A549 (cell line): Measurements from ENCODE around the gene ZNF225. TPM values are rescaled to one million over a fixed set of nuclear protein-coding genes. Genes with fewer than 3 reads are reported as not detected.

ENCODE experiments used
- ATAC-seq, 2 experiments: fragments of 200-7000 bp in 1 of 2; fragments of >200 bp in 1 of 2; cut with Nextera tagmentation in 1 of 2; cut with Tn5 transposase in 1 of 2; 3 replicates each; pipeline versions ENCODE4 v1.8.0 to v1.9.1; 2018 to 2020; ENCODE audit warnings: mild to moderate bottlenecking in 1 of 2, moderate library complexity in 1 of 2
- CTCF ChIA-PET: fragments of 300-600 bp; sonication (Branson Sonifier 250); formaldehyde crosslinking; extraction: SDS; loops from one replicate; lab custom pipeline; 2021; ENCODE audit warnings: antibody characterized with exemption, inconsistent platforms; lab: Yijun Ruan, JAX
- POLR2A ChIA-PET: fragments of 350-600 bp; formaldehyde crosslinking; extraction: SDS; loops from one replicate; lab custom pipeline; 2021; ENCODE audit warnings: antibody characterized with exemption, inconsistent platforms; lab: Yijun Ruan, JAX
- DNase-seq, 2 experiments: peaks; one replicate each; pipeline versions ENCODE4 v3.0.0 to v3.0.0-alpha.2; 2011 to 2016; ENCODE audit warnings: low read depth in 1 of 2, low spot score in 1 of 2
- FAIRE-seq: peaks from 2 replicates; lab custom pipeline; 2011; peaks lifted over from hg19 to GRCh38; lab: Jason Lieb, UNC
- H3K27ac ChIP-seq, 2 experiments: fragments of >200 bp; sonication (Bioruptor Twin); formaldehyde crosslinking; 3 replicates each; pipeline ENCODE4 v1.5.1; 2016 to 2017
- H3K4me1 ChIP-seq: fragments of >200 bp; sonication (Bioruptor Twin); formaldehyde crosslinking; 3 replicates; pipeline ENCODE4 v1.6.1; 2016
- H3K4me2 ChIP-seq: fragments of >200 bp; sonication (Bioruptor Twin); formaldehyde crosslinking; 3 replicates; pipeline ENCODE4 v1.6.1; 2016
- H3K4me3 ChIP-seq: fragments of >200 bp; sonication (Bioruptor Twin); formaldehyde crosslinking; 3 replicates; pipeline ENCODE4 v1.5.1; 2016
- H3K9me3 ChIP-seq: fragments of >200 bp; sonication (Bioruptor Twin); formaldehyde crosslinking; 3 replicates; pipeline ENCODE4 v1.6.1; 2016
- CBX2 ChIP-seq: fragments of 200-600 bp; sonication (generic); IDR thresholded peaks from 2 replicates; pipeline ENCODE4 v1.6.1; 2016; ENCODE audit warnings: low read depth, mild to moderate bottlenecking, borderline replicate concordance
- CHD4 ChIP-seq: fragments of 200-600 bp; sonication (generic); IDR thresholded peaks from 2 replicates; pipeline ENCODE4 v1.6.1; 2016; ENCODE audit warnings: antibody characterized with exemption, mild to moderate bottlenecking, borderline replicate concordance
- CTCF ChIP-seq: fragments of >200 bp; sonication (Bioruptor Twin); formaldehyde crosslinking; IDR thresholded peaks from 3 replicates; pipeline ENCODE4 v1.5.1; 2016
- E2F6 ChIP-seq: IDR thresholded peaks from 2 replicates; pipeline ENCODE4 v1.6.1; 2012; ENCODE audit warnings: low read depth, borderline replicate concordance
- EHMT2 ChIP-seq: fragments of 200-600 bp; sonication (generic); IDR thresholded peaks from 2 replicates; pipeline ENCODE4 v1.6.1; 2016; ENCODE audit warnings: antibody characterized with exemption, low read depth, mild to moderate bottlenecking, moderate library complexity
- ESRRA ChIP-seq: fragments of 150-350 bp; IDR thresholded peaks from 2 replicates; pipeline ENCODE4 v1.6.1; 2014; ENCODE audit warnings: mild to moderate bottlenecking, low read length, borderline replicate concordance
- GATA3 ChIP-seq: IDR thresholded peaks from 2 replicates; pipeline ENCODE4 v1.6.1; 2012; ENCODE audit warnings: borderline replicate concordance
- HDAC2 ChIP-seq: fragments of 200-600 bp; sonication (generic); IDR thresholded peaks from 2 replicates; pipeline ENCODE4 v1.6.1; 2016
- HEYL ChIP-seq: fragments of 250-450 bp; sonication (Bioruptor Pico); IDR thresholded peaks from 2 replicates; pipeline ENCODE4 v1.8.0; 2021; ENCODE audit warnings: mild to moderate bottlenecking, moderate library complexity
- HMGXB4 ChIP-seq: fragments of 250-450 bp; sonication (Bioruptor Pico); IDR thresholded peaks from 2 replicates; pipeline ENCODE4 v1.5.0; 2021; ENCODE audit warnings: mild to moderate bottlenecking, moderate library complexity, borderline replicate concordance
- HOXA7 ChIP-seq: fragments of 250-450 bp; sonication (Bioruptor Pico); IDR thresholded peaks from 2 replicates; pipeline ENCODE4 v1.5.0; 2020; ENCODE audit warnings: mild to moderate bottlenecking, moderate library complexity
- HOXB5 ChIP-seq: fragments of 250-450 bp; sonication (Bioruptor Pico); IDR thresholded peaks from 2 replicates; pipeline ENCODE4 v1.5.0; 2020; ENCODE audit warnings: mild to moderate bottlenecking, moderate library complexity
- JUN ChIP-seq, 2 experiments: fragments of >200 bp; sonication (Bioruptor Twin); formaldehyde crosslinking; IDR thresholded peaks; 2 replicates in 1 of 2; 3 replicates in 1 of 2; pipeline ENCODE4 v1.6.1; 2016 to 2017
- KDM1A ChIP-seq: fragments of 200-600 bp; sonication (generic); IDR thresholded peaks from 2 replicates; pipeline ENCODE4 v1.6.1; 2016; ENCODE audit warnings: low read depth, mild to moderate bottlenecking
- MAX ChIP-seq: IDR thresholded peaks from 2 replicates; pipeline ENCODE4 v1.6.1; 2012
- MAZ ChIP-seq: fragments of 150-350 bp; IDR thresholded peaks from 2 replicates; pipeline ENCODE4 v1.6.1; 2014; ENCODE audit warnings: antibody characterized with exemption, low read depth, low read length, borderline replicate concordance
- NFE2L2 ChIP-seq: fragments of 150-350 bp; conservative IDR thresholded peaks from 2 replicates; pipeline ENCODE4 v1.6.1; 2014; ENCODE audit warnings: low read length
- PHF8 ChIP-seq: fragments of 200-600 bp; sonication (generic); IDR thresholded peaks from 2 replicates; pipeline ENCODE4 v1.6.1; 2016; ENCODE audit warnings: low read depth, mild to moderate bottlenecking, antibody characterized with exemption, moderate library complexity, borderline replicate concordance
- POLR2A ChIP-seq: IDR thresholded peaks from 2 replicates; pipeline ENCODE4 v1.6.1; 2012; ENCODE audit warnings: mild to moderate bottlenecking, low read length
- RAD21 ChIP-seq, 2 experiments: fragments of >200 bp in 1 of 2; sonication (Bioruptor Twin) in 1 of 2; formaldehyde crosslinking in 1 of 2; IDR thresholded peaks in 1 of 2; conservative IDR thresholded peaks in 1 of 2; 2 replicates in 1 of 2; 3 replicates in 1 of 2; pipeline ENCODE4 v1.6.1; 2012 to 2018; ENCODE audit warnings: inconsistent platforms in 1 of 2
- RNF2 ChIP-seq: fragments of 200-600 bp; sonication (generic); IDR thresholded peaks from 2 replicates; pipeline ENCODE4 v1.6.1; 2016; ENCODE audit warnings: low read depth, mild to moderate bottlenecking, antibody characterized with exemption, moderate library complexity, borderline replicate concordance
- SMC3 ChIP-seq: fragments of >200 bp; sonication (Bioruptor Twin); formaldehyde crosslinking; IDR thresholded peaks from 3 replicates; pipeline ENCODE4 v1.6.1; 2018; ENCODE audit warnings: inconsistent platforms
- TP53 ChIP-seq: fragments of 250-450 bp; sonication (Bioruptor Pico); IDR thresholded peaks from 2 replicates; pipeline ENCODE4 v1.5.0; 2021; ENCODE audit warnings: mild to moderate bottlenecking, moderate library complexity
- USF2 ChIP-seq: fragments of 450-650 bp; IDR thresholded peaks from 2 replicates; pipeline ENCODE4 v1.6.1; 2014; ENCODE audit warnings: antibody characterized with exemption
- ZFP36 ChIP-seq: fragments of 450-650 bp; IDR thresholded peaks from 2 replicates; pipeline ENCODE4 v1.6.1; 2014; ENCODE audit warnings: borderline replicate concordance; ENCODE audit not compliant: partially characterized antibody
- ZNF302 ChIP-seq: fragments of 250-450 bp; sonication (Bioruptor Pico); IDR thresholded peaks from 2 replicates; pipeline ENCODE4 v1.9.0; 2021; ENCODE audit warnings: inconsistent platforms, mild to moderate bottlenecking, moderate library complexity
- WGBS: methylation state at CpG from one replicate; pipeline ENCODE4 v1.1.6; 2017; ENCODE audit errors: missing lambda C conversion rate; 5-methylcytosine and 5-hydroxymethylcytosine counted together
- polyA plus RNA-seq, 4 experiments: library from polyadenylated mRNA; depleted of rRNA in 3 of 4; stranded (reverse); fragments of >200 nt; fragmentation: RNase III in 1 of 4; extraction: RNeasy Plus Mini Kit Qiagen cat#74134 plus additional on column Dnase treatment in 1 of 4; gene quantifications; 2 replicates in 3 of 4; 3 replicates in 1 of 4; pipeline ENCODE4 v1.2.3, GENCODE V29; 2011 to 2017
- TF ChIP-seq, protein P1 (sequence below): fragments of >200 bp; sonication (Bioruptor Twin); formaldehyde crosslinking; IDR thresholded peaks from 3 replicates; pipeline ENCODE4 v1.6.1; 2016

The ZNF225 gene
- polyA plus RNA-seq, 2 of the 4 experiments (the other 2 are of a cell fraction) = 3.3 to 4.3 TPM

DNA sequence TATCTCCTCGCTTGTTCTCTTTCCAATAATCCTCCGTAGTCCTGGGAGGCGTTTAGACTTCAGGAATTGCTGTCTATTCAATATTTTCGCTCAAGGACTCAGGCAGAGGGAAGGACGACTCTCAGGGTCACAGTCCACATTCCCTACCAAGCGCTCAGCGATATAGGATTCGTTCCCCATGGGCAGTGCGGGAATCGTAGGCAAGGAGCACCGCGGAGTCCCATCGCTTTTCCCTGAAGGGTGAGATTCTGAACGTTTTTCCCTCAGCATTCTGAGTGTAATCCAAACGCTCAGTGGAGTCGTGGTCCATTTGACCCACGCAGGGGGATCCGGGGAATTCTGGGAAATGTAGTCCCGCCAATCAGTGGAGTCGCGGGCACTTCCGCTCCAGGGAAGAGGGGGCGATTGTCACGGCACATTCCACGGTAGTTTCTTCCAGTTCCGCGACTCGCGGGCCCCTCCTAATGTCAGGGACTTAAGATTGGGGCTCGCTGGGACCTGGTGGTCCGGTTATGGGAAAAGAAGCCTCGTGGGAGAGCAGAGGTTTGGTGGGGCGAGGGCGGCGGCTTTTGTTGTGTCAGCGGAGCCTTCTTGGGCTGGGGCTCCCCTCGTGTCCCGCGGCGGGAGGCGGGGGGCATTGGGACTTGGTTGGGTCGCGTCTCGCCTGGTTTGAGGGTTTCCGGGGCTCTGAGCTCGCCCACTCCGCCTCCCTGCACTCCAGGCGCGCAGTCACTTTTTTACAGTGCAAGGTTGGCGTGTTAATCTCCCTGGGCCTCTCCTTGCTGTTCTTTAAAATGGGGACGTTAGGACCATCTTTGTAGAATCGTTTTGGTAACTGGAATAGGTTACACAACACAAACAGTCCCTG, 28.2 kb downstream of the ZNF225 start, which contains the start of gene ZNF234:
TSS of gene ZNF234 (plus strand) at position 364 of the 868 bp plus-strand sequence. CDS start 3,079 bp downstream, outside the sequence.
- CTCF ChIA-PET = interaction anchor here (0.6 to 0.9 kb wide), 2 partner anchors 12 to 137 kb away, joined by 3 read pairs; no protein-coding TSS in a partner anchor
- ATAC-seq (peak; percentile 98 to 99), DNase-seq (peak; percentile 87 to 97), FAIRE-seq (no peak)
- Histone ChIP-seq H3K27ac (peak within 1 kb of the TSS; percentile 78 to 89), H3K9me3 (peaks cover 33% of the 10 kb centered on the region), H3K4me2 (peak within 1 kb of the TSS; percentile 81), H3K4me3 (peak within 1 kb of the TSS; percentile 69), H3K4me1 (no peaks in the 10 kb centered on the region)
- POLR2A ChIA-PET = no interaction called here
- 3% methylated on average over 39 of the region's 52 CpGs for WGBS
- TF ChIP-seq HOXB5 (CRISPR knock-in tag) = no peak
- no peak for TF ChIP-seq TP53 (CRISPR knock-in tag)
- TF ChIP-seq MAZ = no peak
- 0 out of 2 replicates have a peak, but pooled peaks have one; percentile 26 for TF ChIP-seq ESRRA
- no peak for TF ChIP-seq USF2
- TF ChIP-seq HDAC2 = peak; percentile 90
- peak in 1 of 2 experiments; percentile 28; a peak in 4 of 5 replicates for TF ChIP-seq RAD21 (conservative IDR thresholded peaks at IDR 0.05 in 1 of 2, IDR thresholded peaks at IDR 0.05 in 1 of 2)
- no peak for TF ChIP-seq CTCF
- TF ChIP-seq HMGXB4 (CRISPR knock-in tag) = no peak
- TF ChIP-seq HOXA7 = no peak
- no peak for TF ChIP-seq CBX2
- TF ChIP-seq HEYL (CRISPR knock-in tag) = no peak
- TF ChIP-seq GATA3 = no peak; the same call in 1 of the 2 replicates
- peak; percentile 91 for TF ChIP-seq KDM1A
- 0 out of 2 replicates have a peak, but pooled peaks have one; percentile 44 for TF ChIP-seq E2F6
- TF ChIP-seq, protein P1, sequence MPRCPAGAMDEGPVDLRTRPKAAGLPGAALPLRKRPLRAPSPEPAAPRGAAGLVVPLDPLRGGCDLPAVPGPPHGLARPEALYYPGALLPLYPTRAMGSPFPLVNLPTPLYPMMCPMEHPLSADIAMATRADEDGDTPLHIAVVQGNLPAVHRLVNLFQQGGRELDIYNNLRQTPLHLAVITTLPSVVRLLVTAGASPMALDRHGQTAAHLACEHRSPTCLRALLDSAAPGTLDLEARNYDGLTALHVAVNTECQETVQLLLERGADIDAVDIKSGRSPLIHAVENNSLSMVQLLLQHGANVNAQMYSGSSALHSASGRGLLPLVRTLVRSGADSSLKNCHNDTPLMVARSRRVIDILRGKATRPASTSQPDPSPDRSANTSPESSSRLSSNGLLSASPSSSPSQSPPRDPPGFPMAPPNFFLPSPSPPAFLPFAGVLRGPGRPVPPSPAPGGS = 0 out of 3 replicates have a peak, but pooled peaks have one; percentile 38
- peak; percentile 70; the same call in 1 of the 2 replicates for TF ChIP-seq PHF8
- TF ChIP-seq RNF2 = no peak
- no peak for TF ChIP-seq EHMT2
- peak; percentile 60 for TF ChIP-seq POLR2A
- TF ChIP-seq SMC3 = no peak
- TF ChIP-seq CHD4 = peak; percentile 68; the same call in 1 of the 2 replicates
- TF ChIP-seq MAX = peak; percentile 81
- TF ChIP-seq ZFP36 = no peak
- peak in 1 of 2 experiments; percentile 52; a peak in 2 of 5 replicates for TF ChIP-seq JUN (IDR thresholded peaks at IDR 0.05)
- no peak for TF ChIP-seq ZNF302 (CRISPR knock-in tag)
- no peak for TF ChIP-seq NFE2L2
